ENCODE data around the gene ADARB1.

The ADARB1 gene

GRCh38 chr21:45220714-45221490 is 146.5 kb downstream of the ADARB1 start:
- DNase-seq (ENCODE audit: low spot score): no peak
- no peak for TF ChIP-seq CTCF (IDR thresholded peaks at IDR 0.05; ENCODE audit: extremely low read depth, missing control alignments)

- TF ChIP-seq CTCF (IDR thresholded peaks at IDR 0.05; ENCODE audit: extremely low read depth, missing control alignments): no peak
- no peak for DNase-seq (ENCODE audit: low spot score)
Observed at GRCh38 chr21:45222001-45222400, 147.6 kb downstream of the ADARB1 start.

- TF ChIP-seq CTCF (IDR thresholded peaks at IDR 0.05; ENCODE audit: extremely low read depth, missing control alignments): no peak
- DNase-seq (ENCODE audit: low spot score): no peak
Observed at GRCh38 chr21:45223236-45224185, 149.1 kb downstream of the ADARB1 start.

GRCh38 chr21:45224189-45224938 is 150.0 kb downstream of the ADARB1 start:
- no peak for DNase-seq (ENCODE audit: low spot score)
- TF ChIP-seq CTCF (IDR thresholded peaks at IDR 0.05; ENCODE audit: extremely low read depth, missing control alignments): no peak

GRCh38 chr21:45225041-45225740 is 150.8 kb downstream of the ADARB1 start:
- no peak for DNase-seq (ENCODE audit: low spot score)
- no peak for TF ChIP-seq CTCF (IDR thresholded peaks at IDR 0.05; ENCODE audit: extremely low read depth, missing control alignments)

- TF ChIP-seq CTCF (IDR thresholded peaks at IDR 0.05; ENCODE audit: extremely low read depth, missing control alignments): no peak
Observed at GRCh38 chr21:45225741-45226327, 151.5 kb downstream of the ADARB1 start.

More at GRCh38 chr21:45225741-45226327, 151.5 kb downstream of the ADARB1 start:
- DNase-seq (ENCODE audit: low spot score): no peak

Measured in GM20000 (cell line).